HG03196 (cell line): Measurements from ENCODE around the gene MLLT10.

Experiments used
- ATAC-seq: cut with Tn5 transposase; IDR thresholded peaks from one replicate; pipeline ENCODE4 v1.9.1; 2021; ENCODE audit not compliant: unreplicated experiment

MLLT10 gene

GRCh38 chr10:21759232-21759631 lies 225.2 kb downstream of the MLLT10 start:
- ATAC-seq: no peak

- ATAC-seq: no peak
Observed at GRCh38 chr10:21760332-21760731, 226.3 kb downstream of the MLLT10 start.

GRCh38 chr10:21764466-21765189 lies 230.6 kb downstream of the MLLT10 start:
- no peak for ATAC-seq

- ATAC-seq: no peak
Observed at GRCh38 chr10:21769041-21769440, 235.0 kb downstream of the MLLT10 start.

GRCh38 chr10:21771219-21771618 lies 237.2 kb downstream of the MLLT10 start:
- ATAC-seq: no peak

- ATAC-seq: no peak
Observed at GRCh38 chr10:21776883-21777282, 242.9 kb downstream of the MLLT10 start.

GRCh38 chr10:21791276-21791675 lies 257.2 kb downstream of the MLLT10 start:
- ATAC-seq: no peak
